ENCODE data around the gene LPP. TPM values are rescaled to one million over a fixed set of nuclear protein-coding genes. Genes with fewer than 3 reads are reported as not detected.

Gene LPP
- total and polyA plus RNA-seq, 9 of the 15 experiments (the other 6 are each of a cell fraction or from before 2014, with no cell fraction given), result 0.07 to 0.18 TPM; not detected in 7

- Histone ChIP-seq H3K36me3 (ENCODE audit: control insufficient read depth, insufficient read depth, low read length) (no peaks in the 10 kb centered on the region), H2AFZ (ENCODE audit: low read depth, low read length) (no peak overlapping the region), H3K4me3 (no peak overlapping the region), H3K9me3 (replicated peaks; ENCODE audit: control insufficient read depth, insufficient read depth, low read depth, low read length) (no peaks in the 10 kb centered on the region), H3K4me2 (ENCODE audit: insufficient read depth, low read length) (no peak overlapping the region), H3K27me3 (ENCODE audit: control insufficient read depth in 2 of 2, insufficient read depth in 2 of 2, low read length in 2 of 2) (no peaks in the 10 kb centered on the region), H3K4me1 (replicated peaks in 1 of 2; ENCODE audit: control insufficient read depth in 2 of 2, insufficient read depth in 2 of 2, low read length in 2 of 2) (no peaks in the 10 kb centered on the region), H3K27ac (ENCODE audit: extremely low read depth, low read depth, low read length) (no peak overlapping the region), H4K20me1 (replicated peaks; ENCODE audit: control insufficient read depth, insufficient read depth, low read length) (no peaks in the 10 kb centered on the region), H3K9me1 (ENCODE audit: control insufficient read depth, insufficient read depth, low read length) (no peaks in the 10 kb centered on the region), H3K9ac (ENCODE audit: insufficient read depth in 1 of 2, low read depth in 2 of 2, low read length in 2 of 2) (no peak overlapping the region), H3K79me2 (ENCODE audit: control insufficient read depth, insufficient read depth, low read length) (no peaks in the 10 kb centered on the region)
- ATAC-seq, result no peak
- DNase-seq (ENCODE audit: extremely low read depth in 1 of 4, low spot score in 3 of 4), result no peak
- intact Hi-C loops (cut with micrococcal nuclease), result no loop called here
- no peak for FAIRE-seq
- in situ Hi-C loops (cut with MboI), result no loop called here
- ChIA-PET CTCF (ENCODE audit: low intra/inter-chr PET ratio) (no interaction called here), POLR2A (no interaction called here)
- TF ChIP-seq, protein P1, sequence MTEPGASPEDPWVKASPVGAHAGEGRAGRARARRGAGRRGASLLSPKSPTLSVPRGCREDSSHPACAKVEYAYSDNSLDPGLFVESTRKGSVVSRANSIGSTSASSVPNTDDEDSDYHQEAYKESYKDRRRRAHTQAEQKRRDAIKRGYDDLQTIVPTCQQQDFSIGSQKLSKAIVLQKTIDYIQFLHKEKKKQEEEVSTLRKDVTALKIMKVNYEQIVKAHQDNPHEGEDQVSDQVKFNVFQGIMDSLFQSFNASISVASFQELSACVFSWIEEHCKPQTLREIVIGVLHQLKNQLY (CRISPR knock-in tag; conservative IDR thresholded peaks at IDR 0.05), result no peak
- no peak for TF ChIP-seq CEBPZ (IDR thresholded peaks at IDR 0.05; ENCODE audit: borderline replicate concordance, low read depth, low read length)
- TF ChIP-seq PATZ1 (CRISPR knock-in tag; IDR thresholded peaks at IDR 0.05; ENCODE audit: borderline replicate concordance), result no peak
- TF ChIP-seq, protein P2, sequence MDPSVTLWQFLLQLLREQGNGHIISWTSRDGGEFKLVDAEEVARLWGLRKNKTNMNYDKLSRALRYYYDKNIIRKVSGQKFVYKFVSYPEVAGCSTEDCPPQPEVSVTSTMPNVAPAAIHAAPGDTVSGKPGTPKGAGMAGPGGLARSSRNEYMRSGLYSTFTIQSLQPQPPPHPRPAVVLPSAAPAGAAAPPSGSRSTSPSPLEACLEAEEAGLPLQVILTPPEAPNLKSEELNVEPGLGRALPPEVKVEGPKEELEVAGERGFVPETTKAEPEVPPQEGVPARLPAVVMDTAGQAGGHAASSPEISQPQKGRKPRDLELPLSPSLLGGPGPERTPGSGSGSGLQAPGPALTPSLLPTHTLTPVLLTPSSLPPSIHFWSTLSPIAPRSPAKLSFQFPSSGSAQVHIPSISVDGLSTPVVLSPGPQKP (CRISPR knock-in tag; IDR thresholded peaks at IDR 0.05), result no peak
- BruUV-seq (replicated peaks), result no TSS peak
- WGBS (ENCODE audit: insufficient coverage, low coverage, missing lambda C conversion rate), result 0% methylated on average over 3 of the region's 3 CpGs
Measured at GRCh38 chr3:188468662-188469061, 314.7 kb downstream of the LPP start.

Data from K562 (cell line).